Measurements from ENCODE around the gene PHF11. TPM values are rescaled to one million over a fixed set of nuclear protein-coding genes. Genes with fewer than 3 reads are reported as not detected.

The PHF11 gene
- total RNA-seq, 1 donor from 2014 or later: 34.3 TPM

- H3K27ac Mint-ChIP-seq: no peak overlapping the region
- no peak for TF ChIP-seq CTCF (IDR thresholded peaks at IDR 0.05; ENCODE audit: unreplicated experiment)
- H3K4me3 Mint-ChIP-seq (ENCODE audit: low read depth): no peak overlapping the region
- no peak for DNase-seq (ENCODE audit: low spot score, unreplicated experiment)
- H3K9me3 Mint-ChIP-seq (ENCODE audit: low read depth): no peaks in the 10 kb centered on the region
- no peaks in the 10 kb centered on the region for H3K27me3 Mint-ChIP-seq
- no peaks in the 10 kb centered on the region for H3K4me1 Mint-ChIP-seq (ENCODE audit: low read depth)
- peaks cover 20% of the 10 kb centered on the region for H3K36me3 Mint-ChIP-seq (ENCODE audit: insufficient read depth)
Measured at GRCh38 chr13:49533591-49534269, 38.0 kb downstream of the PHF11 start.

GRCh38 chr13:49536144-49536873, 40.6 kb downstream of the PHF11 start:
- DNase-seq (ENCODE audit: low spot score, unreplicated experiment): no peak
- H3K4me3 Mint-ChIP-seq (ENCODE audit: low read depth): no peak overlapping the region
- no peaks in the 10 kb centered on the region for H3K27me3 Mint-ChIP-seq
- TF ChIP-seq CTCF (IDR thresholded peaks at IDR 0.05; ENCODE audit: unreplicated experiment): no peak
- no peaks in the 10 kb centered on the region for H3K4me1 Mint-ChIP-seq (ENCODE audit: low read depth)
- no peak overlapping the region for H3K27ac Mint-ChIP-seq
- H3K36me3 Mint-ChIP-seq (ENCODE audit: insufficient read depth): peaks cover 26% of the 10 kb centered on the region
- no peaks in the 10 kb centered on the region for H3K9me3 Mint-ChIP-seq (ENCODE audit: low read depth)

DNA sequence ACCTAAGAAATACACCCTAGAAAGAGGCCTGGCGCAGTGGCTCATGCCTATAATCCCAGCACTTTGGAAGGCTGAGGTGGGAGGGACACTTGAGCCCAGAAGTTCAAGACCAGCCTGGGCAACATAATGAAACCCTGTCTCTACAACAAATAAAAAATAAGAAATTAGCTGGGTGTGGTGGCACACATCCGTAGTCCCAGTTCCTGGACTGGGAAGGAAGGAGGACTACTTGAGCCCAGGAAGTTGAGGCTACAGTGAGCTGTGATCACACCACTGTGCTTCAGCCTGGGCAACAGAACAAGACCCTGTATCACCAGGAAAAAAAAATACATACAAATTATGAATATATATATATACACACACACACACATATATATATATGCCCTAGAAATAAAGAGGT, 42.7 kb downstream of the PHF11 start:
- Mint-ChIP-seq H3K27ac (no peak overlapping the region), H3K36me3 (ENCODE audit: insufficient read depth) (peaks cover 20% of the 10 kb centered on the region), H3K27me3 (no peaks in the 10 kb centered on the region), H3K9me3 (ENCODE audit: low read depth) (no peaks in the 10 kb centered on the region), H3K4me3 (ENCODE audit: low read depth) (no peak overlapping the region), H3K4me1 (ENCODE audit: low read depth) (no peaks in the 10 kb centered on the region)
- DNase-seq (ENCODE audit: low spot score, unreplicated experiment): no peak
- TF ChIP-seq CTCF (IDR thresholded peaks at IDR 0.05; ENCODE audit: unreplicated experiment): no peak

- DNase-seq (ENCODE audit: low spot score, unreplicated experiment): no peak
- Mint-ChIP-seq H3K27ac (no peak overlapping the region), H3K9me3 (ENCODE audit: low read depth) (no peaks in the 10 kb centered on the region), H3K36me3 (ENCODE audit: insufficient read depth) (peaks cover 16% of the 10 kb centered on the region), H3K4me1 (ENCODE audit: low read depth) (no peaks in the 10 kb centered on the region), H3K27me3 (no peaks in the 10 kb centered on the region), H3K4me3 (ENCODE audit: low read depth) (no peak overlapping the region)
- TF ChIP-seq CTCF (IDR thresholded peaks at IDR 0.05; ENCODE audit: unreplicated experiment): no peak
Measured at GRCh38 chr13:49539313-49539712, 43.6 kb downstream of the PHF11 start.

GRCh38 chr13:49539746-49540145, 44.0 kb downstream of the PHF11 start:
- H3K27me3 Mint-ChIP-seq: no peaks in the 10 kb centered on the region

More at GRCh38 chr13:49539746-49540145, 44.0 kb downstream of the PHF11 start:
- no peak for DNase-seq (ENCODE audit: low spot score, unreplicated experiment)
- Mint-ChIP-seq H3K36me3 (ENCODE audit: insufficient read depth) (peaks cover 16% of the 10 kb centered on the region), H3K4me3 (ENCODE audit: low read depth) (no peak overlapping the region), H3K27ac (no peak overlapping the region), H3K9me3 (ENCODE audit: low read depth) (no peaks in the 10 kb centered on the region), H3K4me1 (ENCODE audit: low read depth) (no peaks in the 10 kb centered on the region)
- TF ChIP-seq CTCF (IDR thresholded peaks at IDR 0.05; ENCODE audit: unreplicated experiment): no peak

Measured in progenitor cell of endocrine pancreas (in vitro differentiated cells).